Iris pigment epithelial cell (primary cell): ENCODE results near the gene HIVEP3.

Experiments
- DNase-seq: peaks from one replicate; pipeline ENCODE4 v3.0.0-alpha.2; 2011; ENCODE audit warnings: low read depth

The HIVEP3 gene

GRCh38 chr1:41648844-41649243 is 269.9 kb downstream of the HIVEP3 start:
- no peak for DNase-seq

GRCh38 chr1:41648230-41648629 is 270.5 kb downstream of the HIVEP3 start:
- no peak for DNase-seq

DNA sequence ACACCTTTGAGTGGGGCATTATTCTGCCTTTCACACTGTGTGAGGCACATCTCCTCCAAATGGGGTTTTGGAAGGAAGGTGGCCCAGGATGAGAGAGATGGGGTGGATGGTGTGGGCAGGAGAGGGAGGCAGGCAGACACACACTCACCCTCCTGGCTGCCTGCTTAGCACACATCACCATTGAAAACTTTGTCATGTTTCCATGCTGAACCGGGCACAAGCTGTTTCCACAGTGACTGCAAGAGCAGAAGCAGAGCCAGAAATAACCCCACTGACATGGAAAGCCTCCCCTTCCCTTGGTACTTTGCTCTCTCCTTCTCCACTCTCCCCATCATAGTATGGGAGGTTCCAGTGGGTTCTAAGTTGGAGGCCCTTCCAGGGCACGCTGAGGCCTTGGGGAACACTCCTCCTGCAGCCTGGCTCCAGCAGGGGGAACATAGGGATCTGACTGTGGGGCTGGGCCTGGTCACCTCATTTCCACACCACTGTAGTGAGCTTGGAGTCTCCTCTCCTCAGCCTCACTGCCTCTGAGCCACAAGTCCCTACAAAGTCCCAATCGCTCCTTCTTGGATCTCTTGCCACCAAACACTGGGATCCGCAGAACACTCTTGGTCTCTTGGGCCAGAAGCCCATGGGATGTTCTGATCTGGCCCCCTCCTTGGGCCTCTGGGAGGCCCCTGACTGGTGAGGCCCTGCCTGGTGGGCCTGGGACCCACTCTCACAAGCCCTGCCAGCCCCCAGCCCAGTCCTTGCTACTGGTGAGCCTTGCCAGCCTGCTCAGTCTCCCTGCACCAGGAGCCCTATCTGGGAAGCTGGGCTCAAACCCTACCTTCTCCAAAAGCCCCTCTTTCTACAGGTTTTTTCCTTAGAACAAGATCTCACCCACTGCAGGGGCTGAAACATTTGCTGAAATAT is 271.2 kb downstream of the HIVEP3 start:
- no peak for DNase-seq

- no peak for DNase-seq
These were observed 272.5 kb downstream of the HIVEP3 start for GRCh38 chr1:41646186-41646585.

- no peak for DNase-seq
These were observed 273.7 kb downstream of the HIVEP3 start for GRCh38 chr1:41645062-41645461.

DNA sequence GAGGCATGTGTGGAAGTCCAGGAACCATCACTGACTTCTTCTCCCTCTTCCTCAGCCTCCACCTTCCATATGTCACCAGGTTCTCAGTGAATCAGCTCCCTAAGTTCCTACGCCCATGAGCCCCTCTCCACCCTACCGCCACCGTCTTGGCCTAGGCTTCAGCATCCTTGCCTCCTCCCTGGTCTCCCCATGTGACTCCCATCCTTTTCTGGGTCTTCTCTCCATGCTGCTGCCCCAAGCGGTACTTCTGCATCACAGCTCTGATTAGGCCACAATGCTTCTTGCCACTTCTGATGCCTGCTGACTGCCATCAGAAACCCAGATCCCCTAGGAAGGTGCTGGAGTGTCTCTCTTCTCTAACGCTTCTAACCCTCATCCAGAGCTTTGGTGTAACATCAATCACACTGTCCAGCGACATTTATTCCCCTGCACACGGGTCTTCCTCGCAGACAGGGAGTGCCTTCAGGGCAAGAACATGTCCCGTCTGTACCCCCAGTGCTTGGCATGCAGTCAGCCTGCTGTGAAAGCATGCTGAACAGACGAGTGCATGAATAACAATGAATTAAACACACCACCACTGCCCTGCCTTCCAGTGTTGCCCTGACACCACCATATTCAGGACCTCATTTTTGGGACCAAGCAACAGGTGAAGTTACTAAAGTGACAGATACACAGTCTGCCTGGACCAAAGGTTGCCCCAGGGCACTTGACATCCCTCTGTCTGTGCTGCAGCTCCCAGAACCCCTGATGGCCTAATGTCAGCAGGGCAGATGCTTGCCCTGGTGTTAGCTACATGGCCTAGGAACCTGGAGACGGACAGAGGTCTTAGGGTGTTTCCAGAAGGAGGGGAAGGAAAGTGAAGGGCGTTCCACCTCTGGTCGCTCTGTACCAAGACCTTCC is 275.6 kb downstream of the HIVEP3 start:
- DNase-seq, result no peak

- no peak for DNase-seq
These were observed 276.7 kb downstream of the HIVEP3 start for GRCh38 chr1:41641941-41642527.

DNA sequence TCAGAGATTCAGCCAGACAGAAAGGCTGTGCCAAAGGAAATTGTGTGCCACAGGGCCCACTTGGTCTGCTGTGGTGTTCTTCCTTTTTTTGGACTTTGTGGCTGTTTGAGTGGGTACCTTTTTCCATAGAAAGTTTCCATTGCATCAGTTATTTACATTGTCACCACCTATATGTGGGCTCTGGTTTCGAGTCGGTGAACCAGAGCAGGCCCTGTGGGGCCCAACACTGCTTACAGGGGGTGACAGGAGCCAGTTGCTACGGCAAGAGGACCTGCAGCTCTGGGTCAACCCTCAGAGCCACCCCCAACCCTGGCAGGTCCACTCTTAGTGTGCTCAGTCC is 277.3 kb downstream of the HIVEP3 start:
- no peak for DNase-seq

DNA sequence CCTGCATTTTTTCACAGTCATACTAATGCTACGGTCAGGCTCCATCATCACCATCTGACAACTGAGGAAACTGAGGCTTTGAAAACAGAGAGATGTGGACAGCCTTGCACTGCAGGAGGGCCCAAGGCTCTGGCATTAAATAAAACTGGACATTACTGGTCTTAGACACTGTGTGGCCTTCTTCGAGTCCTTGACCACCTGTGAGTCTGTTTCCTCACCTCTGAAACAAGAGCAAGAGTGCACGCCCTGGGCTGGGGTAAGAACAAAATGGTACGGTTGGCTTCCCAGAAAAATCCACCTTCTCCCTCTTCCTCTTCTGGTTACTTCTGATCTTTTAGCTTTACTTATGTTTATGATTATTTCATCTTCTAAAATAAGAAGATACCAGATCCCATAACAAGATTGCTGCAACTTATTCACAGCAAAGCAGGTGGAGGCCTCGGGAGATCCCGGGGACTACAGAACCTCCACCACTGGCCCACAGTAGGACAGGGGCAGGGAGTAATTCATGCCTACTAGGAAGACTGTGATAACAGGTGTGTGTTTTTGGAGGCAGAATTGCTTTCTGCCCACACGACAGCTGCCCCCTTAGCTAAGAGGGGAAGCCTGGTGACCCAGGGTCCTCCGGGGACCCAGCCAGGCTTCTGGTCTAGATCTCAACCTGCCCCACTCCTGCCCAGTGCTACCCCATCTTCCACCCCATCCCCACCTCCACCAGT is 277.8 kb downstream of the HIVEP3 start:
- DNase-seq, result no peak

- DNase-seq, result no peak
These were observed 278.5 kb downstream of the HIVEP3 start for GRCh38 chr1:41640141-41640751.

DNA sequence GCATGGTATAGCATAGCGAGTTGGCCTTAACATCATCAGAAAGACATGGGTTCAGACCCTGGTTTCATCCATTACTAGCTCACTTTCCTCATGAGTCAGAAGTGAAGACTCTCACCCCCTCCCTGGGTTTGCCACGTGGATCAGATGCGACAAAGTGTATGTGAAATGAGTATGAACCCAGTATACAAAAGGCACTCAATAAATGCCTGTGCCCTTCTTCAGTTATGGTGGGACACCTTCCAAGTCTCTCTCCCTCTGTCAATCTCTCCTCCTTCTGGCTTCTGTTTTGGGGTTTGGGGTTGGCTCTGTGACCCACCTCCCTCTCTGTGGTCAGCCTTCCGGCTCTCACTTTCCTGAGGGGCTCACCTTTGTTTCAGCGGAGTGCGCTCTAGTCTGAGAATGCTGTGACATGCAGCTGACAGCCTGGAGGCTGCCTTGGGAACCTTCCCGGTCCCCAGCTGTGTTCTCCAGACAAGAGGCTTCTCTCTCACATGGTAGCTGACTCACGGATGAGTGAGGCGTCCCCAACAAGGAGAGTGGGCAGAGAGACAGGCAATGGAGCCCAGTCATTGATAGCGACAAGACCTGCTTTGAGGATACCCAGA is 279.3 kb downstream of the HIVEP3 start:
- DNase-seq, result peak; percentile 69

GRCh38 chr1:41638086-41639024 is 280.4 kb downstream of the HIVEP3 start:
- no peak for DNase-seq

DNA sequence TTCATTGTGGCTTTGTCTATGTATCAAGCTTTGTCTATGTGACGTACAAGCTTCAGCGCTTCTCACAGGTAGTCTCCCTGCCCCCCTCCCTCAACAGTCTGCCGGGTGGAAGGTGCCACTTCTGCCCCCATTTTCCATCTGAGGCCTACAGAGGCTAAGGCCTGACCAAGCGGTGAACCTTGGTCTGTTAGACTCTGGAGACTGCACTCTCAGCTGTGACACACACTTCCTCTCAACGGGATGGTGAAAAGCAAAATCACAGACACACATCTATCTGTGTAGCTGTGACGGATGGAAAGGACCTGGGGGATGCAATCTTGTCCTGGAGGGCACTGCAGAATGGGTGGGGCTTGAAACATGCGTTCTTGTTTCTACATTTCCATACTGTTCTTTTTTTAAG is 281.4 kb downstream of the HIVEP3 start:
- no peak for DNase-seq

GRCh38 chr1:41633764-41634163 is 285.0 kb downstream of the HIVEP3 start:
- no peak for DNase-seq

- no peak for DNase-seq
These were observed 285.7 kb downstream of the HIVEP3 start for GRCh38 chr1:41632781-41633575.

DNA sequence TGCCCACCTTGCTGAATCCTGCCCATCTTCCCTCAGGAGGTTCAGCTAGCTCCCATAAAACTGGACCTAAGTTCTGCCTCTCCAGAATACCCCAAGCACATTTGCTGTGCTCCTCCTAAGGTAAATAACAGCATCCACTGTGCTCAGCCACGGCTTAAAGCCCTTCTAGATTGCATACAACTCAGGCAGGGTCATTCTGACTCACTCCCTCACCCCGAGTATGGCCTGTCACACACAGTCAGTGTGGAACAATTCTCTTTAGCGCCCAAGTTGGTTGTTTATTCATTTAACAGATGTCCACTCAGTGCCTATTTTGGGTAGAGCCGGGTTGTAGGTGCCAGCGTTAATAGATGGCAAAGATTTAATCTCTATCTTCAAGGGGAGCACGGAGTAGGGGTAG is 286.8 kb downstream of the HIVEP3 start:
- DNase-seq, result peak; percentile 72

- no peak for DNase-seq
These were observed 287.6 kb downstream of the HIVEP3 start for GRCh38 chr1:41631154-41631553.

DNA sequence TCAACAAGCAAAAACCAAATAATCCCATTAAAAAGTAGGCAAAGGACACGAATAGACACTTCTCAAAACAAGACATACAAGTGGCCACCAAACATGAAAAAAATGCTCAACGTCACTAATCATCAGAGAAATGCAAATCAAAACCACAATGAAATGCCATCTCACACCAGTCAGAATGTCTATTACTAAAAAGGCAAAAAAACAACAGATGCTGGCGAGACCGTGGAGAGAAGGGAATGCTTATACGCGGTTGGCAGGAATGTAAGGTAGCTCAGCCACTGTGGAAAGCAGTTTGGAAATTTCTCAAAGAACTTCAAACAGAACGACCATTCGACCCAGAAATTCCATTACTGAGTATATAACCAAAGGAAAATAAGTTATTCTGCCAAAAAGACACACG is 289.2 kb downstream of the HIVEP3 start:
- peak; percentile 74 for DNase-seq

DNA sequence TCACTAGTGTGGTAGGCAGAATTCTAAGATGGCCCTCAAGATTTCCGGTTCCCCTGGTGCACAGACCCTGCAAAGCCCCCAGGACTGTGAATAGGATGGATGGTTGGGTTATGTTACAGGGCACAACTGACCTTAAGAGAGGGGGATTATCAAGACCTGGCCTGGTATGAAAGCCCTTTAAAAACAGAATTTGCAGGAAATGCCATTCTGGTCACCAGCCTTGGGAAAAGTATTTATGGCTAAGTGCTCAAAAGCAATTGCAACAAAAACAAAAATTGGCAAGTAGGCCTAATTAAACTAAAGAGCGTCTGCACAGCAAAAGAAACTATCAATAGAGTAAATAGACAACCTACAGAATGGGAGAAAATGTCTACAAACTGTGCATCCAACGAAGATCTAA is 289.6 kb downstream of the HIVEP3 start:
- no peak for DNase-seq
